SK-MEL-5 (cell line): ENCODE measurements around the gene SERTAD1. TPM values are rescaled to one million over a fixed set of nuclear protein-coding genes. Genes with fewer than 3 reads are reported as not detected.

Experiments
- DNase-seq: peaks from one replicate; pipeline ENCODE4 v3.0.0-alpha.2; 2016; ENCODE audit warnings: low read depth, low spot score
- in situ Hi-C: cut with HindIII; loops from 2 replicates; pipeline ENCODE4 v1.10.0; 2016; ENCODE audit warnings: low sequenced_read_pairs, high pct_unique_total_duplicates, low pct_unique_long_range_greater_than_20kb
- total RNA-seq: library from RNA; depleted of rRNA; stranded (reverse); fragments of >200 nt; shearing (Covaris generic); gene quantifications from 2 replicates; pipeline ENCODE4 v1.2.3, GENCODE V29; 2014

The SERTAD1 gene
- total RNA-seq, 1 experiment from 2014 or later: 8.9 TPM

DNA sequence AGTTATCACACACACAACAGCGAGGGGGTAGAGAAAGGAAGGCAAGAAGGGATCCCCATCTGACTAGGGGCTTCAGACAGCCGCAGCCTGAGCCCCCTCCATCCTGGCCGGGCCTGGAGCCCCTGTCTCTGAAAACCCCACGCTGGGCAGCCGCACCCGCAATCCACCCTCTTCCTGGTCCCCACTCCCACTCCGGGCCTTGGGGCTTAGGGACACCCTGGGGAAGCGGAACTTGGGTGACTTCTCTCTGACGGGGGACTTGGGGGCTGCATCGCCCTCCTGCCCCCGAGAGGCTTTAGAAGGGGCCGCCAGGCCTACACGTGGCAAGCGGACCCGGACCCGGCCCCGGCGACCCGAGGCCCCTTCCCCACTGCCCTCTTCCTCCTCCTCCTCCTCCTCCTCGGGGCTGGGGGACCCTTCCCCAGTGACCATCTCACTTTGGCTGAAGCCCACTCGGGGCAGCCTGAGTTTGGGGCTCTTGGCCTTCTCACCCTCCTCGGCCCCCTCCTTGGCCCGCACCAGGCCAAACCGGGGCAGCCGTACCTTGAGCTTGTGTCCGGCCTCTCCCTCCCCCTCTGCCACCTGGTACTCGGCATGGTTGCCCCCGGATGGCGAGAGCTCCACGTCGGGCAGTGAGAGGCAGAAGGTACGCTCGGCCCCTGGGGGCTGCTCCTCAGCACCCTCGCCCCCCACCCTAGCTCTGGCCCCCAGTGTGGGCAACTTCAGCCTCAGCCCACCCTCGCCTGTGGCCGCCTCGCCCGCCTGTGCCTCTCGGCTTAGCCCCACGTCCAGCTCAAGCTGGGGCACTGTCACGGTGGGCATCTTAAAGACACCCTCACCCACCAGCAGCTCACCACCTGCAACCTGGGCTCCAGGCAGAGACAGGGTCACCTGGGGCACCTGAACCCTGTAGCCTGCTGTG, 31.6 kb downstream of the SERTAD1 start:
- in situ Hi-C loops: no loop called here
- DNase-seq: no peak

DNA sequence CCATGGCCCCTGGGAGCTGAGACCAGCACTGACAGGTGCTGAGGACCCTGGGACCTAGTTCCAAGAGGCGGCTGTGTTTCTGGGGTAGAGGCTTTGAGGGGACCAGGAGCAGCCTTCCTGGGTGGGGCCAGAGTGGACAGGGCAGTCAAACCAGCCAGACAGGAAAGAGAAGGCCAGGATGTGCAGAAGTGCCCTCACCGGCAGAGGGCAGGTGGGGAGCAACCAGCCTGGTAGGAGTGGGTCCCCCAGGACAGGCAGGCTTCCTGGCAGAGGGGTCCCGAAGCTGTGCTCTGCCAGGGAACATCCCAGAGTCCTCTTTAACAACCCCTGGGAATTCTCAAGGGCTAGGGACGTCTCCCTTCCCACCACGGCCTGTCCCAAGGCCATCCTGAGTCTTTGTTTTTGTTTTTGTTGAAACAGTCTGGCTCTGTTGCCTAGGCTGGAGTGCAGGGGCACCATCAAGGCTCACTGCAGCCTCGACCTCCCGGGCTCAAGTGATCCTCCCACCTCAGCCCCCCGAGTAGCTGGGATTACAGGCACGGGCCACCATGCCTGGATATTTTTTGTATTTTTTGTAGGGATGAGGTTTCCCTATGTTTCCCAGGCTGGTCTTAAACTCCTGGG, 32.8 kb downstream of the SERTAD1 start:
- in situ Hi-C loops: no loop called here
- DNase-seq: peak; percentile 45

DNA sequence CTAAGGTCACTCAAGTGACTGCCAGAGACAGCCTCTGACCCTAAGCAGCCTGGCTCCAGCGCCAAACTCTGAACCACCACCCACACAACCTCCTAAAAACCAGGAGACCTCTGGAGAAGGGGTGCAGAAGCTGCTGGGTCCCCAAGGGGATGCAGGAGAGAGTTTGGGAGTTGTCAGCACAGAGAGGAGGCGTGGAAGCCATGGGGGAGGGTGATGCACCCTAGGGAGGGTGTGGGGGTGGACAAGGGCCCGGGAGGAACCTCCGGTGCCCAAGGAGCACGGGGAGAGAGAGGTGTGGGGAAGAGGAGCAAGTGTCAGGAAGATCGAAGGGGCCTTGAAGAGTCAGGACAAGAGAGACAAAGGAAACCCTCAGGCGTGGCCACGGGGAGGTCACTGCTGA, 33.7 kb downstream of the SERTAD1 start:
- in situ Hi-C loops: no loop called here

DNA sequence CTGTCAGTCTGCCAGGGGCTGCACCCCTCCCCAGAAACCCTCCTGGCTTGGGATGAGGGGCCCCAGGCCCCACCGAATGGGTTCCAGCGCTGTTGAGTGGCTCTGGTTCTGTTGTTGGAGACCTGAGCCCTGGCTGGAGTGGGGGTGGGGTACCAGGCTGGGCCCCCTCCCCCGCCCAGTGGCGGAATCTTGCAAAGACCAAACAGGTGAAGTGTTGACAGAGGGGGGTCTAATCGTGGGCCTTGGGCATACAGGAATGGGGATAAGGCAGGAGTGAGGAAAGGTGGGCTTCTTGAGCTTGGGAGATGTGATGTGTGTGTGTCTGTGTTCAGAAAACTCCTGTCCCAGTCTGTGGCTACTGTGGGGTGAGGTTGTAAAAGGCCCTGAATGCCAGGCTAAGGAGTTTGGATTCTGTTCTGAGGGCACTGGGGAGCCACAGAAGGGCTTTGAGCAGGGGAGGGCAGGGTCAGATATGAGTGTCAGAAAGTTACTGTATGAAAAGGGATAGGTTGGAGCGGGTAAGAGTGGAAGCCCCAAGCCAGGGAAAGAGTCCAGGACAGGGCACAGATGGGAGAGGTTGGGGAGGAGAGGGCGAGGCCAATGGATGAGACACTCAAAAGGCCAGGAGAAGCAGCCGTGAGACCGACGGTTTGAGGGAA, 35.6 kb downstream of the SERTAD1 start, which contains the start of gene HIPK4:
Gene HIPK4, minus strand, starts transcription at position 98 of the 659 bp plus-strand sequence. CDS start 279 bp downstream, outside the sequence.
- in situ Hi-C loops: no loop called here
- DNase-seq: no peak

More for the DNA sequence above, 33.7 kb downstream of the SERTAD1 start:
- no peak for DNase-seq

DNA sequence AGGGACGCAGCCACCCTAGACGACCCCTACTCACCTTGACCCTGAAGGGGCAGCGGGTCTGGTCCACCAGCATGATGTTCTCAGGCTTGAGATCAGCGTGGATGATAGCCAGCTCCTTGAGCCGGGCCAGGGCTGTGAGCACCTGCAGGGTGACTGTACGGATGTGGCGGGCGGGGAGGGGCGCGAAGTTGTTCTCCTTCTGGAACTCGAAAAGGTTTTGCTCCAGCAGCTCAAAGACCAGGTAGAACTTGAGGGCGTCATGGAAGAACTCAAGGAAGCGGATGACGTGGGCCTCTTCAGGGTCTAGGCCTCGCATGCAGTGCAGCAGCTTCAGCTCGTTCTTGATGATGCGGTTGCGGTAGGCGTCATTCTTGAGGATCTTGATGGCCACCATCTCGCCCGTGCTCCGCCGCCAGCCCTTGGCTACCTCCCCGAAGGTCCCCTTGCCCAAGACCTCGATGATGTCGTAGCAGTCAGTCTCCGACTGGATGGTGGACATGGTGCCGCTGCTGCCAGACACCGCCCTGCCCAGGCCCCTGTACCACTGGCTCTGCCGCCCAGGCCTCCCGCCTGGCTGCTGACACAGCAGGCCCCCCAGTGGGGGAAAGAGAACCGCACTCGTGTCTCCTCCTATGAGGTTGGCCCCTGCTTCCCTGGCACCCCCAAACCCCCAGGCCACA, 36.2 kb downstream of the SERTAD1 start:
- no peak for DNase-seq
- in situ Hi-C loops: no loop called here

DNA sequence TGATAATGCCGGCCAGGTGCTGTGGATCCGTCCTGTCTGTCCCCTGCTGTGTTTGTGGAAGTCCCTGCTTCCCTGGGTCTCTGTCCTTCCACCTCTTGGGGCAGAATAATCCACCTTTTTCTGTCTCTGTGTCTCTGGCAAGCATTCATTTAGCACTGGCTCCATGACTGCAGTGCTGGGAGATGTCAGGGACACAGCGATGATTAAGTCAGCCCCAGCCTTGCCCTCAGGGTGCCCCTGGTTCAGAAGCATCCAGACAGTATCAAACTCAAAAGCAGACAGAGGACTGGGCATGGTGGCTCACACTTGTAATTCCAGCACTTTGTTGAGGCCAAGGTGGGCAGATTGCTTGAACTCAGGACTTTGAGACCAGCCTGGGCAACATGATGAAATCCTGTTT, 37.3 kb downstream of the SERTAD1 start:
- no peak for DNase-seq
- in situ Hi-C loops: no loop called here

DNA sequence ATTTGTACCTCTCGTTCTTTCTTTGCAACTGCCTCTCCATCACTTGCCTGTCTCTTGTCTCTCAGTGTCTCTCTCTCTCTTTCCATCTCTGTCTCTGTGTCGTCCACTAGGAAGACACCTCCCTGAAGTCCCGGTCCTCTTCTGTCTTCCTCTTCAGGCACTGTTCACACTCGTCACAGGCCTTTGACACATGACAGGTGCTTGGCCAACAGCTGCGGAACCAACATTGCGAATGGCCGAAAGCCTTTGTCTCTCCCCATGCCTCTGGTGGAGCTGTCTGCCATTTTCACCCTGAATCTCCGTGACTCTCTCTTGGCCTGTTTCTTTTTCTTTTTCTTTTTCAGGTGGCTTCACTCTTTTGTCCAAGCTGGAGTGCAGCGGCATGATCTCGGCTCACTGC, 38.6 kb downstream of the SERTAD1 start:
- DNase-seq: no peak
- in situ Hi-C loops: no loop called here

DNA sequence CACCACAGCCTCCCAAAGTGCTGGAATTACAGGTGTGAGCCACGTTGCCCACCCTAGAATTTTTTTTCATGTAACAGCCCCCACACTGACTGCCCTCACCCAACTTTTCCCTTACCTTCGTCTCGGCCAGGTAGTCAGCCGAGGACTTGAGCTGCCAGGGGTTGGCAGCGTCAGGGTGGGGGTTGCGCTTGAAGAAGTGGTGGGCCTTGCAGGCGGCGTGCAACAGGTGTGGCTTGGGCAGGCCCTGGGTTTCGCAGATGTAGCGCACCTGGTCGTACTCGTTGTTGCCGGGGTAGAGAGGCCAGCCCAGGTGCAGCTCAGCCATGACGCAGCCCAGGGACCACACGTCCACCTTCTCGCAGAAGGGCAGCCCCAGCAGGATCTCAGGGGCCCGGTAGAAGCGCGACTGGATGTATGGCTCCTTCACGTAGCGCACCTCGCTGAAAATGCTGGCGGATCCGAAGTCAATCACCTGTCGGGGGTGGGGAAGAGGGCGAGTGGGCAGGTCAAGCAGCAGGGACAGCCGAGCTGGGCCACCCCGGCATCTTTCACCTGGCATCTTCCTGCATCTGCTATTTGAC, 42.0 kb downstream of the SERTAD1 start:
- no peak for DNase-seq
- in situ Hi-C loops: no loop called here

DNA sequence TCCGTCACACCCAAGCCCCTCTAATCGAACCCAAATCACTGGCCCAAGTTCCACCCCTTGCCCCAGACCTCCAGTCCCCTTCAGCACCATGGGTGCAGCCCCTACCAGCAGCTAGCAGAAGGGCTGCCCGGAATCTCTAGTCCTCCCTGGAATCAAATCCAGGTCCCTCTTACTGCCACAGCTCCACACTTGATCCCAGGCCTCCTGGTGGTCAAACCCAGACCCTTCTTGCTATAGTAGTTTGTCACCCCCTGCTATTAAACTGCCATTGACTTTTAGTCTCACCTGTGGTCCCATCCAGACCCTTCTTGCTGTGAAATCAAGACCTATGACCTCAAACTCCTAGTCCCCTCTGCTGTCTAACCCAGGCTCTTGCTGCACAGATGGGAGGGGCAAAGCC, 44.5 kb downstream of the SERTAD1 start:
- DNase-seq: no peak

DNA sequence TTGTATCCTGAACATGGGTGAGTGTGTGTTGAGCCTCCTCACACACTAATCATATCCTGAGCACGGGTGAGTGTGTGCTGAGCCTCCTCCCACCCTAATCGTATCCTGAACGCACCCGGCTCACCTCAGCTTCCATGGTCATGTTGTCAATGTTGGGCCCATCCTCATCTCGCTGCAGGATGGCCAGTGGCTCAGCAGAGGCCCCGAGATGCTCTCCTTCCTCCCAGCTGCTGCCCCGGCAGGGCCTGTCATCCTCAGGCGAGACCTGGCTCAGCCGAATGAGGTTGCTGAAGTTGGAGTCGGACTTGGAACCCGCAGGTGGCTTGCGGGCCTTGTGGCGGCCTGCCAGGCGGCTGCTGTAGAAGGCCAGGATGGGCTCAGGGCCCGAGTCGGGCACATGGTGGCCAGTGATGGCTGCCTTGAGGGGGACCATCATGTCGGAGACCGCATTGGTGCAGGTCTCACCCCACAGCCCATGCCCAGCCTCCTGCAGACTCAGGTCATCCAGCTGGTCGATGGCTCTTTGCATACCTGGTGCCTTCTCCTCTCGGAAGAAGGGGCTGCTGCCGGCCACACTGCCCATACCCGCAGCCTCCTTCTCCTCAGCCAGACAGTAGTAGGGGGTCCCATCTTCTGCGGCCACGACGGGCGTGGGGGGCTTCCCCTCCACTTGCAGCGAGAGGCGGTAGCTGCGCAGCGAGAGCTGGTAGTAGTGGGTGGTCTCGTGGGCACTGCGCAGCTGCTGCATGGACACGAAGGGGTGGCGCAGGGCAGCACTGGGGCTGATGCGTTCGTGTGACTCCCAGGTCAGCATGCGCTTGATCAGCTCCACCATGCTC, 45.4 kb downstream of the SERTAD1 start:
- DNase-seq: no peak
- in situ Hi-C loops: no loop called here

More for the DNA sequence above, 44.5 kb downstream of the SERTAD1 start:
- in situ Hi-C loops: no loop called here

DNA sequence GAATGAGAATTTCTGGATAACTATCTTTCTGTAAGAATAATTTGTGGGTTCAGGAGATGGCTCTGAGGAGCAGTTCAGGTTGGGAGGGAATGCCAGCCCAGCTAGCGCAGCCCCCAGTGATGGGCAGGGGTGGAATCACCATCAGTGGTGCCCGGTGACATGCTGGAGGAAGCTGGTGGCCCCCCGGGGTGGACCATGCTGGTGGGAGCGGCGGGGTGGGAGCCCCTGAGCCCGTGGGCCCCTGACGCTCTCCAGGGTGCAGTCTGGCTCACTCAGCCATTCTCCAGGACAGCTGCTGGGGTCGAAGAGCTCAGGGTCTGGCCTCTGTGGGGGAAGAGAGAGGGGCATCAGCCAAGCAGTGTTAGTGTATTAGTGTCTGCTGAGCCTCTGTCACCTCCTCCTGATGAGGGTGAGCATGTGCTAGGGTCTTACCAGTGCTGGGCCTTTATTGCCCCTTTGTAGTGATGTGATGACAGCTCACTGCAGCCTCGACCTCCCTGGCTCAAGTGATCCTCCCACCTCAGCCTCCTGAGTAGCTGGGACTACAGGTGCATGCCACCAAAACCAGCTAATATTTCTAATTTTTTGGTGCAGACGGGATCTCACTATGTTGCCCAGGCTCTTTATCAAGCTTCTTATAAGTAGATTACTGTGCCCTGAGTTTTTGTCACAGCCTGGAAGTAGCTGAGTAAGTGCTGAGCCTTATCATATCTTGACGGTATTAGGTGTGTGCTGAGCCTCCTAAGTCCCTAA, 46.2 kb downstream of the SERTAD1 start:
- in situ Hi-C loops: no loop called here
- DNase-seq: no peak

DNA sequence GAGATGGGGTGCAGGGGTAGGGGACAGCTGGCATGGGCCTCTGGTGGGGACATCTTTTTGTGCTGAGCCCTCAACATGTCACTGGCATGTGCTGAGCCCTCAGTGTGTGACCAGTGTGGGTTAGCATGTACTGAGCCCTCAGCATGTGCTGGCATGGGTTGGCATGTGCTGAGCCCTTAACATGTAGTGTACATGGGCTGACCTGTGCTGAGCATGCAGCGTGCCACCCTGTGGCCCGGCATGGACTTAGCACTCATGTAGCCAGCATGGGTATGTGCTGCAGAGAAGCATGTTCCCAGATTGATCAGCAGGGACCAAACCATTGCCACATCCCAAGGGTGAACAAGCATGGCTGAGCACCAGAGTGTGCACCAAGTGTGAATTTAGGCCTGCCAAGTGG, 47.3 kb downstream of the SERTAD1 start:
- in situ Hi-C loops: no loop called here
- DNase-seq: no peak

DNA sequence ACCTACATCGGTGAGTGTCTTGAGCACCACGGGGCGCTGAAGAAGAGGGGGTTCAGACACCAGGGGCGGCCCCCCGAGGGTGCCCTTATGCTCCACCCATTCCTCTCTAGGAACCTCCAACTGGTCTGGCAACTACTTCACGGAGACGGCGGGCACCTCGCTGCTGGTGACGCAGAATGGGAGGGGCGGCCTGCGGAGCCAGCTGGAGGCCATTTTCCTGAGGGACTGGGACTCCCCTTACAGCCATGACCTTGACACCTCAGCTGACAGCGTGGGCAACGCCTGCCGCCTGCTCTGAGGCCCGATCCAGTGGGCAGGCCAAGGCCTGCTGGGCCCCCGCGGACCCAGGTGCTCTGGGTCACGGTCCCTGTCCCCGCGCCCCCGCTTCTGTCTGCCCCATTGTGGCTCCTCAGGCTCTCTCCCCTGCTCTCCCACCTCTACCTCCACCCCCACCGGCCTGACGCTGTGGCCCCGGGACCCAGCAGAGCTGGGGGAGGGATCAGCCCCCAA, 47.9 kb downstream of the SERTAD1 start:
- in situ Hi-C loops: no loop called here
- DNase-seq: no peak

DNA sequence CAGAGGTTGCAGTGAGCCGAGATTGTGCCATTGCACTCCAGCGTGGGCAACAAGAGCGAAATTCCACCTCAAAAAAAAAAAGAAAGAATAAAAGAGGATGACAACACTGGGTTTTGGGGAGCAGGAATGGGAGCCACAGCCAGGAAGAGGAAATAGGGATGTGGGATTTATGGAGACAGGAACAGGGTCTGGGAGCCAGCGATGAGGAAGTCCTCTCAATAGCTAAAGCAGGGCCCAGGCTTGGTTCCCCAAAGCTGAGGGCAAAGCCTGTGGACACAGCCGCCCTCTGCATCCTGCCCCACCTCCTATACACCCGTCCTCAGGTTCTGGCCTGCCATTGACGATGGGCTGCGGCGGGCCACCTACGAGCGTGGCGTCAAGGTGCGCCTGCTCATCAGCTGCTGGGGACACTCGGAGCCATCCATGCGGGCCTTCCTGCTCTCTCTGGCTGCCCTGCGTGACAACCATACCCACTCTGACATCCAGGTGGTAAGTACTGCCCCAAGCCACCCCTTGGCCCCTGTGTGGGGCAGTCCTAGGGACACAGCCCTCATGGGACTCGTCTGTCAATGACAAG, 49.4 kb downstream of the SERTAD1 start:
- in situ Hi-C loops: no loop called here
- no peak for DNase-seq

DNA sequence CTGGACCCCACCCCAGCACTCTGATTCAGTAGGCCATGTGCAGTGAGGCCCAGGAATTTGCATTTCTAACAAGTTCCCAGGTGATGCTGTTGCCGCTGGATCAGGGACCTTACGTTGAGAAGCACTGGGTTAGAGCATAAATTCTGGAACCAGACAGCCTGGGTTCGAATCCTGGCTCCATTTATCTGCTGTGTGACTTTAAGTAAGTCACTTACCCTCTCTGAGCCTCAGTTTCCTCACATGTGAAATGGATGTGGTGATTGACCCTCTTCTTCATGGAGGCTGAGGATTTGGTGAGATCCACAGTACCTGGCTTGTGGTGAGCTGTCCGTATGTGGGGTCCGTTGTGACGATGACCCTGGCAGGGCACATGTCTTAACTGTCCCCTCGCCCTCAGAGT, 51.7 kb downstream of the SERTAD1 start:
- in situ Hi-C loops: no loop called here
- no peak for DNase-seq

DNA sequence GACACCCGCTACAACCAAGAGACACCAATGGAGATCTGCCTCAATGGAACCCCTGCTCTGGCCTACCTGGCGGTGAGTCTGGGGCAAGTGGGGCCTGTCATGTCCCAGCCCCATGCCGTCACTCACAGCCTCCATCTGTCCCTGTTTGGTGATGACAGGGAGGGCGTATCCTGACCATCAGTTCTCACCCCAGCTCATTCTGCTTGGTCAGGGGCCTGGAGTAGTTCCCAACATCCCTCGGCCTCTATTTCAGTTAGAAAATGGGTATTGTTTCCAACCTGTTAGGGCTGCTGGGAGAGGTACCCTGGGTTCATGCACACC, 54.0 kb downstream of the SERTAD1 start:
- no peak for DNase-seq
- in situ Hi-C loops: no loop called here
